HEK293T (cell line): Measurements from ENCODE around the gene NPFFR1.

Experiments used
- ARNT ChIP-seq: fragments of 450-650 bp; IDR thresholded peaks from 2 replicates; pipeline ENCODE4 v1.6.1; 2017; ENCODE audit warnings: mild to moderate bottlenecking
- BHLHE40 ChIP-seq: fragments of 450-650 bp; IDR thresholded peaks from 2 replicates; pipeline ENCODE4 v1.6.1; 2016; ENCODE audit warnings: mild to moderate bottlenecking, moderate library complexity, borderline replicate concordance
- FOXK2 ChIP-seq: fragments of 450-650 bp; IDR thresholded peaks from 2 replicates; pipeline ENCODE4 v1.6.1; 2016; ENCODE audit warnings: mild to moderate bottlenecking
- FOXM1 ChIP-seq: fragments of 450-650 bp; IDR thresholded peaks from 2 replicates; pipeline ENCODE4 v1.6.1; 2017; ENCODE audit warnings: mild to moderate bottlenecking, borderline replicate concordance
- L3MBTL2 ChIP-seq: fragments of 450-650 bp; conservative IDR thresholded peaks from 2 replicates; pipeline ENCODE4 v1.6.1; 2016; ENCODE audit warnings: mild to moderate bottlenecking
- NFRKB ChIP-seq: fragments of 450-650 bp; IDR thresholded peaks from 2 replicates; pipeline ENCODE4 v1.6.1; 2016; ENCODE audit warnings: mild to moderate bottlenecking, moderate library complexity
- SP1 ChIP-seq: fragments of 450-650 bp; IDR thresholded peaks from 2 replicates; pipeline ENCODE4 v1.6.1; 2017
- SUZ12 ChIP-seq: fragments of 450-650 bp; IDR thresholded peaks from 2 replicates; pipeline ENCODE4 v1.6.1; 2016; ENCODE audit warnings: mild to moderate bottlenecking
- TARDBP ChIP-seq: fragments of 450-650 bp; IDR thresholded peaks from 2 replicates; pipeline ENCODE4 v1.6.1; 2016

DNA sequence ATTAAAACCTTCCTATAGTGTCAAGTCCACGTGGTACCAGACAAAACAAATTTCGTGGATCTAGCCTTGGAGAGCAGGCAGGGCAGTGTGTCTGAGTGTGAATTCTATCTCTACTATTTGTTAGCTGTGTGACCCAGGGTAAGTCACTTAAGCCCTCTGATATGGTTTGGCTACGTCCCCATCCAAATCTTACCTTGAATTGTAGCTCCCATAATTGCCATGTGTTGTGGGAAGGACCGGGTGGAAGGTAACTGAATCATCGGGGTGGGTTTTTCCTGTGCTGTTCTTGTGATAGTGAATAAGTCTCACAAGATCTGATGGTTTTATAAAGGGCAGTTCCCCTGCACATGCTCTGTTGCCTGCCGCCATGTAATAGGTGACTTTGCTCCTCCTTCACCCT lies 2.8 kb upstream of the NPFFR1 start:
- TF ChIP-seq BHLHE40 (no peak), L3MBTL2 (no peak), SP1 (no peak), FOXM1 (no peak), ARNT (no peak), SUZ12 (no peak), FOXK2 (no peak), TARDBP (no peak), NFRKB (no peak)
